ENCODE data around the gene CKAP5.
"Not testable (repeated sequence)": the region's sequence is repeated elsewhere in the genome, so short reads cannot be mapped to it uniquely, and the experiment has no call there.

CKAP5 gene

DNA sequence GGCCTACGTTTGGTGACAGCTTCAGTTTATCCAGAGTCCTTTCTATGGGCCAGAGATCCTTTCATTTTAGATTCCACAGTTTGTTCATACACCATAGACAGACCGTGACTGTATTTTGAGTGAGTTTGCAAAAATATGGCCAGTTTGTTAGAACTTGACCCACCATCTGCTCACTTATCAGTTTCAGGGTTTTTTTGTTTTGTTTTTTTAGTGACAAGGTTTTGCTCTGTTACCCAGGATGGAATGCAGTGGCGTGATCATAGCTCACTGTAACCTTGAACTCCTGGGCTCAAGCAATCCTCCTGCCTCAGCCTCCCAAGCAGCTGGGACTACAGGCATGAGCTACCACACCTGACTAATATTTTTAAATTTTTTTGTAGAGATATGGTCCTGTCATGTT is 9.1 kb upstream of the CKAP5 start:
- DNase-seq (ENCODE audit: low read depth in 3 of 3) = no peak

DNA sequence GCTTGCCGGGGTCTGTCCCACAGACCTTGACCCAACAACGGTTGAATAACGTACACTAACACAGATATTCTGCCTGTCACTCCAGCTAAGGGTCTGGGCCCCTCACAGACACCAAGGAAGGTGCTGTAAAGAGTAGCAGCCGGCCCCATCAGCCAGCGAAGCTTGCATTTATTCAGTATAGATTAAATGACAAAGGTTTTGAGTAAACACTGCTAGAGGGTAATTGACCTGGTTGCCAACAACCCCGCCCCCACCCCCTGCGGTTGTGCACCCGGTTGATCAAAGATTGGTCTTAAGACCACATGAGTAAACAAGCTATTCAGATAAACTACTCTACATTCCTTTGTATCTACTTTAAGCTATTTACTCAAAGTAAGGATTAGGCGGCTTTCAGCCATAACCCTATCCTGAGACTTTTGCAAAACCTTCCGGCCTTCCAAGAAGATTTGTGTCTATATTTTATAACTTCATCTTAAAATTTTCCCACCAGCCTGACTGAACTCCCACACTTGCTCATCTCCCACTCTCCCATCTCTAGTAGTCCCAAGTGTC is 4.8 kb upstream of the CKAP5 start:
- DNase-seq (ENCODE audit: low read depth in 3 of 3) = no peak

DNA sequence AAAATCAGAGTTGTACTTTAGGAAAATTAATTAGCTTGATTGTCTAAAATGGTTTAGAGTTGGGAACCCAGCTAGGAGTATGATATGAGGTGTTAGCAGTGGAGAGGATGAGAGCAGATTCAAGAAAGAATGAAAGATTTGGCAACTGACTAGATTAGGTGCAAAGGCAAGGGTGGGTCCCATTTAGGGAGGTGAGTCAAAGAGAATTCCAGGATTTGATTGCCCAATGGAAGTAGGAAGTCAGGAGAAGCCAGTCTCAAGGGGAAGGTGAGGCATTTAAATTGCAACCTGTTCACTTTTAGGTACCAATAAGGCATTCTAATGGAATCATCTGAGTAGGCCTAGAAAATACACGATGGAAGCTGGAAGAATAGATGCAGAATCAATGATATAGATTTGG is 3.6 kb upstream of the CKAP5 start:
- DNase-seq (ENCODE audit: low read depth in 3 of 3) = no peak

DNA sequence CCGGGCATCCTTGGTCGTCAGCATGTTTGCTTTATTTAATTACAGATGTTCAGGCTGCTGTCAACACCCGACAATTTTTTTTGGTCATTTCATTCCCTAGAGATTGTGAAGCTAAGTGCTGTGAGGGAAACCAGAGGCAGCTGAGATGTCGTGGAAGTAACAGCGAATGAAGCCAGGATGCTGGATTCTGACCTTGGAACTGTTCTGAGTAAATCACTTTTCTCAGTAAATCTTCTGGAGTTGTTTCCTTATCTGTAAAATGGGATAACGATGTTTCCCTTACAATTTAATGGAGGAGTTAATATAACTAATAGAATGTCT is 390 bp upstream of the CKAP5 start:
- no peak for DNase-seq (ENCODE audit: low read depth in 3 of 3)

DNA sequence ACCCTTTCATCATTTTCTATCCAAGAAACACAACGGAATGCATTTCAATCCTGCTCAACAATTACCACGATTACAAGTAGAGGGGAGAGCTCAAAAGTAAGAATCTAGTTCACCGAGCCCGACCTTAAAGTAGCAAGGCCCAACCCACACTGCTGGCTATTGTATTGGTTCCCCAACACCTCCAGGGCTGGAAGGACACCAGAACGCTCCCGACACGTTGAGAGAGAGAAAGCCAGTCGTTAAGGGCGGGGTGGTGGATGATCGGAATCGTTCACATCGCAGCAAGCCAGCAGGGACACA is 690 bp downstream of the CKAP5 start:
- DNase-seq (ENCODE audit: low read depth in 3 of 3) = no peak

DNA sequence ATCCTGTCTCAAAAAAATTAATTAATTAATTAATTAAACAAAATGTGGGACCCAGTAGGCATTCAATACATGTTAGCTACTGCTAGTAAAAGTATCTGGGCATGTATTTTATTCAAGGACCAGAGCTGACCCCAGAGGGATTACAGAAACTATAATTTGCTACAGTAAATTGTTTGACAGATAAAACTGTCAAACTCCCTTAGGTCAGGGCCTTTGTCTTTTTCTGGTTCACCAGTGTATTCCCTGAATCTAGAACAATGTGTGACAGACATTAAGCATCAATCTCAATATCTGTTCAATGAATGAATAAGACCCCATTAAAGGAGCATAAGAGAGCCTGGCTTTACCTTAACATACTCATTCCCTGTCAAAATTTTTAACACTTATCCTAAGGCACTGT is 6.0 kb downstream of the CKAP5 start:
- no peak for DNase-seq (ENCODE audit: low read depth in 3 of 3)

DNA sequence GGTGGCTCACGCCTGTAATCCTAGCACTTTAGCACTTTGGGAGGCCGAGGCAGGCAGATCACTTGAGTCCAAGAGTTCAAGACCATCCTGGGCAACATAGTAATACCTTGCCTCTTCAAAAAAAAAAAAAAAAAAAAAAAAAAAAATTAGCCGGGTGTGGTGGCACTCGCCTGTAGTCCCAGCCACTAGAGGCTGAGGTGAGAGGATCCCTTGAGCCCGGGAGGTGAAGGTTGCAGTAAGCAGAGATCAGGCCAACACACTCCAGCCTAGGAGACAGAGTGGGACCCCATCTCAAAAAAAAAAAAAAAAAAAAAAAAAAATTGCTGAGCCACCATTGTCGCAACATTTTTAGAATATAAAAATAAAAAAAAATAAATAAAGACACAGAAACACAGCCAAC is 7.6 kb downstream of the CKAP5 start:
- no peak for DNase-seq (ENCODE audit: low read depth in 3 of 3)

DNA sequence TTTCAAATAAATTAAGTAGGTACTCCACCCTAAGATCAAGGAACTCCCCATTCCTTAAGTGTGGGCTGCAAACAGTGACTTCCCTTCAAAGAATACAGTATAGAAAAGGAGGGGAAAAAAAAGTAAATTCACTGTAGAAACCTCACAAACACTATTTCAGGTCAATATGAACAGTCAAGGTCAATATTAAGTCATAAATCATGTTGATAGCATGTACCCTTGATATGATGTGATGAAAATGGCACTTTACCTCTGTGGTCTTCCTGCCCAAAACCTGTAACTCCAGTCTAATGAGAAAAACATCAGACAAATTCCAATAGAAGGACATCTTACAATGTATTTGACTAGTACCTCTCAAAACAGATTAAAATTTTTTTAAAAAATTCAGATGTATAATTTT is 8.2 kb downstream of the CKAP5 start:
- DNase-seq (ENCODE audit: low read depth in 3 of 3) = no peak

DNA sequence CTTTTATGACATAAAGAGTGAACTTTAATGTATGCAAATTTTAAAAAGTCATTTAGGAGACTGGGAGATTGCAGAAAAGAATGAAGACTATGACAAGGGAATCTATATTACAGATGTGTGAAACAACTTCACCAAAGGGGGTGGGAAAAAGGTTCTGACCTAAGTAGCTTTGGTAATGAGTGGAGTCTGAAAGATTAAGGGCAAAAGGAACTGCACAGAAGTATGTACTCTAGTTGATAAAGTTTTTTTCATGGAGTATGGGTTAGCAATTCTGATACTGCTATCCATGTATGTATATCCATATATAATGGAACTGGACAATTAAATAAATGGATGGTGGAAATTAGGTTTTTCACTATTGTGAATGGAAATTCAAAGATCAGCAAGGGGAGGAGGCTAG is 9.2 kb downstream of the CKAP5 start:
- DNase-seq (ENCODE audit: low read depth in 3 of 3) = no peak

DNA sequence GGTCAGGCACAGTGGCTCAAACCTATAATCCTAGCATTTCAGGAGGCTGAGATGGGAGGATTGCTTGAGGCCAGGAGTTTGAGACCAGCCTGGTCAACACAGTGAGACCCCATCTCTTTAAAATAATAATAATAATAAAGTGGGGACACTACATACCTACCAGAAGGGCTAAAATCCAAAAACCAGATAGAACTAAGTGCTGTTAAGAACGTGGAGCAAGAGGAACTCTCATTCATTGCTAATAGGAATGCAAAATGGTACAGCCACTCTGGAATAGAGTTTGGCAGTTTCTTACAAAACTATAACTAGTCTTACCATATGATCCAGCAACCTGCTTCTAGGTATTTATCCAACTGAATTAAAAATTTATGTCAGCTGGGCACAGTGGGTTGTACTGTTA is 9.6 kb downstream of the CKAP5 start:
- no peak for DNase-seq (ENCODE audit: low read depth in 3 of 3)

DNA sequence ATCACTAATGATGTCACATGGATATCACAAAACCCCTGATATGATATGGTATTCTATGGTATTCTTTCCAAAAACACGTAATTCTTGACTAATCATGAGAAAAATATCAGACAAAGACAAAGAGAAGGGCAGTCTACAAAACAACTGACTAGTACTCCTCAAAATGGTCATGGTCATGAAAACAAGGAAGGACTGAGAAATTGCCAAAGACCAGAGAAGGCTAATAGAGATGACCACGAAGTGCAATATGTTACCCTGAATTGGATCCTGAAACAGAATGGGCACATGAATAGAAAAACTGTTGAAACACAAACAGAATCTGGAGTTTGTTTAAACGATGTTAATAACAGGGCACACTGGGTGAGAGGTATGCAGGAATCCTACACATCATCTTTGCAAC is 10.2 kb downstream of the CKAP5 start:
- DNase-seq (ENCODE audit: low read depth in 3 of 3) = no peak

DNA sequence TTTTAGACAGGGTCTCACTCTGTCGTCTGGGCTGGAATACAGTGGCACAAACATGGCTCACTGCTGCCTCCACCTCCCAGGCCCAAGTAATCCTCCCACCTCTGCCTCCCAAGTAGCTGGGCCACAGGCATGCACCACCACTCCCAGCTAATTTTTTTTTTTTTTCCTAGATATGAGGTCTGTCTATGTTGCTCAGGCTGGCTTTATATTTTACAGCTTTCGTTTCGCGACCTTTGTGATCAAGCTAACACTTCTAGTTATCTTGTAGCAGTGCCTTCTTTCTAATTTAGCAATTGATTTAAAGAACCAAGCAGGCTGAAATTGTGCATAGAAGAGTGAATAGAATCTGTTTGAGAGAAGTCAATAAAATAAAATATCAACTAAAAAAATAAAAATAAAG is 11.3 kb downstream of the CKAP5 start:
- DNase-seq (ENCODE audit: low read depth in 3 of 3) = no peak

DNA sequence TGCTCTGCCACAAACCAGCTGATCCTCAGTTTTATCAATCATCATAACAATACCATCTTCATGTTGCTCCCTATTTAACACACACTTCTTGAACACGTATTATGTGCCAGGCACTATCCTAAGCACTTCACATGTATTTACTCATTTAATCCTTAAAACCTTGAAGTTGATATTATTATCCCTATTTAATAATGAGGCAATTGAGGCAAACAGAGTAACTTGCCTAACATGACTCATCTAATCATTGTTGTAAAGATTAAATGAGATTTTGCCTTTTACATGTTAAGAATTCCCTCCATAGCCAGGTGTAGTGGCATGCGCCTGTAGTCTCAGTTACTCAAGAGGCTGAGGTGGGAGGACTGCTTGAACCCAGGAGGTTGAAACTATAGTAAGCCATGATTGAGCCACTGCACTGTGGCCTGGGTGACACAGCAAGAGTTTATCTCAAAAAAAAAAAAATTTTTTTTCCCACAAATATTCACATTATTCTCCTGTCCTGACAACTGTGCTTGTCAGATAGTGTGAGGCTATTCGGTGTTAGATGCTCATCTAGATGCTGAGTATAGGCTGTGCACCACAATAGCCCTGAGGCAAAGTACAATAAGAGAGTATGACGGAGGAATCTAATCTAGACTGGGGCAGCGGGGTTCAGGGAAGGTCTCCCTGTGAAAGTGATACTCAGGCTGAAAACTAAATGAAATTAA is 13.4 kb downstream of the CKAP5 start:
- DNase-seq (ENCODE audit: low read depth in 3 of 3) = no peak

DNA sequence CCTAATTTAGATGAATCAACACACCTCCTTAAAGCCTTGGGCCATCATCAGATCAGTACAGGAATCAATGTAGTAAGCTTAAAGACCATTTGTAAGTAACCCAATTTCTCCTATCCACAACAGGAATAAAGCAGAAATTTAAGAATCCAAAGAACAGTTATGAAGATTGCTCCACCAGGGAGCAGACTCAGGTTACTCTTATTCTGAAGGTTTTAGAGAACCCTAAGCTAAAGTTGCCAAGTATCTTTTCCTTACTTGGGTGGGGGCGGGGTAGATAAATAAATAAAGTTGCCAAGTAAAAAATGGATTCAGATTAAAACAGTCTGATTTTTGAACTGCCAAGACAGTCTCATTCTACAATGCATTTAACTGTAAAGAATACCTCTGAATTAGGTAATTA is 18.1 kb downstream of the CKAP5 start:
- no peak for DNase-seq (ENCODE audit: low read depth in 3 of 3)

DNA sequence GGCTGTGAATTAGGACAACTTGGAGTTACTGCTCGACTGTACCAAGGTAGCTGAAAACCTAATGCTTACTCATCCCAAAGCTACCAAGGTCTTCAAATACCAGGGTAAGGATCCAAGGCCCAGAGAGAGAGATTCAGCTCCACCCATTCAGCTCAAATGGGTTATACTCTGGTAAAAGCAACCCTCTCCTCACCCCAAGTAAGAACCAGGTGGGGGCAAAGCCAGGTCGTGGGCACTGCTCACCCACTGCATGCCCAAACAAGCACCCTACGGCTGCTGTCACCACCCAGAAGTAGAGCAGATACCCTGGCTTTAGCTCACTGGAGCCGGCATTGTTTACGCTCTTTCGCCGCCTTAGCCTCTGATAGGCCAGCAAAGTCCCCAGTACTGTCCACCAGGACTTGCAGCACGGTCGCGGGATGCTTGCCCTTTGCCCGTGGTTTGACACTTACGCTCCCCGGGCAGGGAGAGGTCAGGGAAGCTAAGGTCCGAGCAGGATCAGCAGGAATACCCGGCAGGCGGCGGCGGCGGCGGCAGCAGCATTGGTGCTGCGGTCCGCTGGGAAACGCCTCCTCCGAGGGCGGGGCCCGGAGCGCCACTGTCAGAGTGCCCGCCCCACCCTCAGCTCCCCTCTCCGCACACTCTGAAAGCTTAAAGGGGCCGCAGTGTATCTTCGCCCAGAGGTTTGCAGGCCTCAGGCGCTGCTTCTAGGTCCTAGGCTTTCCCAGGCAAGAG is 19.6 kb downstream of the CKAP5 start:
- peak; percentile 34 to 55 (median 41) for DNase-seq (ENCODE audit: low read depth in 3 of 3)

DNA sequence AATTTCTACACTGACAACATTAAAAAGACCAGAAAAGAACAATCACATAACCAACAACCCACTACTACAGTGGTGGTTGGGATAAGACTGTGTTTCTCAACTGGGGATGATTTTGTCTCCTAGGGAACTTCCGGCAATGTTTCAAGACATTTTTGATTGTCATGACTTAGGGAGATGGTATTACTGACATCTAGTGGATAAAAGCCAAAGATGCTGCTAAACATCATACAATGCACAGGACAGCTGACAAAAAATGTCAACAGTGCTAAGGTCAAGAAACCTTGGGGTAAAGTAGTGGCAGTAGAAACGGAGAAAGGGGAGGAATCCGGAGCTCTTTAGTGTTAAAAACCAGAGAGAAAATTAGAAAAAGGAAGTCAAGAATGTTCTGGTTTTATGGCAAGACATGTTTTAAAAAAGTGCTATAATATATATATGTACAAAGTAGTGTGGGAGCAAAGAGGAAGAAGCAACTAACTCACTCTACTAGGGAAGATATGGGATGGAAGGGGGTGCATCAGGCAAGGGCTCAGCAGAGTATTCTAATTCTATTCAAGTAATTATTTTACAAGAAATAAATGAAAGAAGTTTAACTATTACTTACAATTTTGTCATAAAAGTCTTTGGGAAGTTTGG is 37.2 kb downstream of the CKAP5 start:
- no peak for DNase-seq (ENCODE audit: low read depth in 3 of 3)

DNA sequence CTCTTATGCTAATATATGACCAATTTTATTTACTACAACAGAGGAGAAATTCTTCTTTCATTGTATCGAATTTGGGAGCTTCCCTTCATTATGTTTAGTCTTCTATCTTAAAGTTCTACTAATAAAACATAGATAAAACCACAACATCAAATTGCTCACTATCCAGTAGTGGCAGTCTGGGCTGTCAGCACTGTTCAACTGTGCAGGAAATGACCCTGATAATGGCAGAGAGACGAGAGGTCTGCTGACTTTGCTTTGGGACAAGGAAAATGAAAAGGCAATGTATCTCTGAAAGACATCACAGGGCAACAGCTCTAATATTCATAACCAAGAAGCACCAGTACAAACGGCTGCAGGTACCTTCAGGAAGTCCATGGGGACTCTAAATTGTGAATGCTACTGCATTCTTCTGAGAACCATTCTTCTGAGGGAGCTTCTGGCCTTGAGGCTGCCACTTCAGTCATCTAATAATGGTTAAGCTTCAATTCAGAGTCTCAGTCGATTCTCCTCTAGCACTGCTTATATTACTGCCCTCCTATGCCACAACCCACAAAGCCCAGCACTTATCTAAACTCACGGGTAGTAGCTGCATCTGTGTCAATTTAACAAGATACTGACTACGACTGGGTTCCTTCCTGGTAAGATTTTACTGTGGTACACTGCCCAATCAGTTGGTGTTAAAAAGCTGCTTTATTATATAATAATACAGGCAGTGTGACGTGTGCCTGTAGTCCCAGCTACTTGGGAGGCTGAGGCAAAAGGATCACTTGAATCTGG is 44.2 kb downstream of the CKAP5 start:
- DNase-seq (ENCODE audit: low read depth in 3 of 3) = no peak

DNA sequence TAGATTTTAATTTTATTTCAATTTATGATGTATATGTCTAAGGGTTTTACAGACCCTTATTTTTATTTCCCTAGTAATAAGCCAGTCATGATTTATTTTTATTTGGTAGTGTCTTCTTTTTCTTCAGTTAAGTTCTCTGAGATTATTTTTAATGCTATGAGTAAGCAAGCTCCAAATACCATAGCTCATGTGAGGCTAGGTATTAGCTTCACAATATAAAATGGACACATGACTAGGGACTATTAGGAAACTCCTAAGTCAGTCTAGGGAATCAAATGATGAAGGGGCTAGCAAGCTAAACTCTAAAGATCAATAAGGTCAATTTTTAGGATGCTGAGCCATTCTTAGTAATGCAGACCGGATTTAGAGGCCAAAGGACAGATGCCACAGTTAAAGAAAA is 45.9 kb downstream of the CKAP5 start:
- DNase-seq (ENCODE audit: low read depth in 3 of 3) = no peak

DNA sequence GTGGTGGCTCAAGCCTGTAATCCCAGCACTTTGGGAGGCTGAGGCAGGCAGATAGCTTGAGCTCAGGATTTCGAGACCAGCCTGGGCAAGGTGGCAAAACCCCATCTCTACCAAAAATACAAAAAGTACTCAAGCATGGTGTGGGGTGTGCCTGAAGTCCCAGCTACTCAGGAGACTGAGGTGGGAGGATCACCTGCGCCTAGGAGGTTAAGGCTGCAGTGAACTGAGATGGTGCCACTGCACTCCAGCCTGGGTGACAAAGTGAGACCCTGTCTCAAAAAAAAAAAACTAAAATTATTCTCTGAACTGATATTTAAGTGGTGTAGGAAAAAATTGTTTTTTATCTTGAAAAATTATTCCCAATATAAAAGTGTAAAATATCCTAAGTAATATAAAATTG is 46.4 kb downstream of the CKAP5 start:
- not testable (repeated sequence) for DNase-seq (ENCODE audit: low read depth in 3 of 3)

DNA sequence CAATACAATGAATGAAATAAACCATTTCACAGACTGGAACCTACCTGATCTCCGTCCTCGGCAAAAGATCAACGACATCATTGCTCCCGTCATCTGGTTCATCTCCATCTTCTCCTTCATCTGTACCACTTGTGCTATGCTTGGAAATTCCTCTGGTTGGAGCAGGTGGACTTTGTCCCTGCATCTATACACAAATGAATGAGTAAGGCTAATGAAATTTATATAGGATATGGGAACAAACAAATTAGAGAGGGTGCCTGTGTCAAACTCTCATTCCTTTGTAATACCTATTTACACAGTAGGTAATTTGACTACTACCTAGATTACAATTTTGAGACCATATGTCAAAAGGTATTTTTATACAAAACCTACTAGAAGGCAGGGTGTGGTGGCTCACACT is 67.7 kb downstream of the CKAP5 start:
- no peak for DNase-seq (ENCODE audit: low read depth in 3 of 3)

DNA sequence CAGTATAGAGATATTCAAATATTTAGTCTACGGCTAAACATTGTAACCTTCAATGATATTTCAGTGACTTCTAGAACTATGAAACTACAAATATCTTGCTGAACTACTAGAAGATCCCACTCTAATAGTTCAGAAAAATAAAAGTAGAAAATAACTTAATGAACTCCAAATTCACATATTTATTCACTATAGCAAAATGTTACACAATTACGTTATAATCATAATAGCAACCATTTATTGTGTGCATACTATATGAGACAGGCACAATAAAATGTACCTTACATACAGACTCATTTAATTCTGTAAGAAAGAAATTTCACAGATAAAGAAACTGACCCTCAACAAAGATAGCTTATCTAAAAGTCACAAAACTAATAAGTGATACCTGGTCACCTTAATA is 69.2 kb downstream of the CKAP5 start:
- no peak for DNase-seq (ENCODE audit: low read depth in 3 of 3)

DNA sequence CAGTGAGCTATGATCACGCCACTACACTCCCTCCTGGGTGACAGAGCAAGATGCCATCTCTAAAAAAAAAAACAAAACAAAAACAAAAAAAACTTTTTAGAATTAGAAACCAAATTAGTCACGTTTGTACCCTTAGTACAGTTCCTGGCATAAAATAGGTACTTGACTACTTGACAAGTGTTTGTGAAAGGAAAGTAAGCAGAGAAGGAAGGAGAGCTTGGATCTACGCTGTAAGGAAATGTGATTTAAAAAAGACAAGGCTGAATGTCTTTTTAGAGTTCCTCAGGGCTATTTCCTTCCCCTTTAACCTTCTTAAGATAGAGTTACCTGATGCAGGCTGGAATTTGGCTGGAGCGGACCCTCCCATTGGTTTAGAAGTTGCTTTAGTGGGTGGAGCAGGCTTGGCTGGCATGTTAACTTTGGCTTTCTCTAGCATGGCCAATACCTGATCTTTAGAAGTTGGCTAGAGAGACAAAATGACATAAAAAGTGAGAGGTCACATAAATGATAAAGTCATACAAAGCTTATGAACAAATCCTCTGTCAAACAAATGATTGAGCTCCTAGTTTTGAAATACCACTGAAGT is 76.4 kb downstream of the CKAP5 start:
- DNase-seq (ENCODE audit: low read depth in 3 of 3) = no peak
